A549 treated with ZK216348 at 1 μM for 4 hours (cell line): ENCODE results near the gene KL. TPM values are rescaled to one million over a fixed set of nuclear protein-coding genes. Genes with fewer than 3 reads are reported as not detected.

Experiments used
- total RNA-seq: library from RNA; stranded (reverse); fragments of 200-300 nt; extraction: Qiagen RNA extraction; gene quantifications from 5 replicates; pipeline ENCODE4 v1.2.3, GENCODE V29; 2022; ENCODE audit warnings: low read depth

The KL gene
- total RNA-seq = 0.07 TPM in 1 of 5 replicates, not detected in the others

GRCh38 chr13:33016414-33017322 is at the start of gene KL:
Gene KL (plus strand): TSS chr13:33016423. CDS start chr13:33016441, 18 bp downstream.

